H1 (cell line): ENCODE results near the gene ZNF562. TPM values are rescaled to one million over a fixed set of nuclear protein-coding genes. Genes with fewer than 3 reads are reported as not detected.

Experiments used
- CTCF ChIA-PET: fragments of 300-600 bp; sonication (Branson Sonifier 250); formaldehyde crosslinking; loops from one replicate; lab custom pipeline; 2021; ENCODE audit not compliant: partially characterized antibody; lab: Charles Lee
- POLR2A ChIA-PET: fragments of 300-600 bp; sonication (Branson Sonifier 250); formaldehyde crosslinking; loops from one replicate; lab custom pipeline; 2021; ENCODE audit warnings: inconsistent platforms; ENCODE audit not compliant: partially characterized antibody; lab: Charles Lee
- DNase-seq, 2 experiments: peaks; one replicate each; pipeline versions ENCODE4 v3.0.0 to v3.0.0-alpha.2; 2010 to 2022; ENCODE audit warnings: low spot score in 2 of 2, low read depth in 1 of 2, mixed read lengths in 1 of 2
- FAIRE-seq: peaks from 2 replicates; lab custom pipeline; 2011; peaks lifted over from hg19 to GRCh38; lab: Jason Lieb, UNC
- H2AFZ ChIP-seq: 2 replicates; pipeline ENCODE4 v1.8.1; 2012; ENCODE audit warnings: low read length, inconsistent platforms
- H2AK5ac ChIP-seq: 2 replicates; pipeline ENCODE4 v1.6.1; 2013; ENCODE audit warnings: low read depth, low read length
- H2BK120ac ChIP-seq: replicated peaks from 2 replicates; pipeline ENCODE3; 2013; ENCODE audit warnings: low read depth, low read length, inconsistent platforms
- H2BK12ac ChIP-seq: 2 replicates; pipeline ENCODE4 v1.6.1; 2013; ENCODE audit warnings: low read depth, low read length
- H2BK15ac ChIP-seq: 2 replicates; pipeline ENCODE4 v1.6.1; 2013; ENCODE audit warnings: low read length
- H2BK20ac ChIP-seq: 2 replicates; pipeline ENCODE4 v1.6.1; 2013; ENCODE audit warnings: low read length
- H2BK5ac ChIP-seq: 2 replicates; pipeline ENCODE4 v1.6.1; 2013; ENCODE audit warnings: low read depth, low read length
- H3K14ac ChIP-seq: 2 replicates; pipeline ENCODE4 v1.6.1; 2013; ENCODE audit warnings: inconsistent platforms; ENCODE audit not compliant: insufficient read length
- H3K18ac ChIP-seq: 2 replicates; pipeline ENCODE4 v1.6.1; 2013; ENCODE audit warnings: low read length; ENCODE audit errors: extremely low read depth
- H3K23ac ChIP-seq: 2 replicates; pipeline ENCODE4 v1.6.1; 2013; ENCODE audit warnings: inconsistent platforms; ENCODE audit not compliant: insufficient read length
- H3K23me2 ChIP-seq: 2 replicates; pipeline ENCODE4 v1.6.1; 2013; ENCODE audit warnings: low read depth, low read length
- H3K27ac ChIP-seq: 2 replicates; pipeline ENCODE4 v1.6.1; 2011; ENCODE audit warnings: low read depth, low read length, inconsistent platforms
- H3K27me3 ChIP-seq, 4 experiments: replicated peaks in 1 of 4; 1 replicate in 1 of 4; 2 replicates in 3 of 4; pipeline versions ENCODE4 v1.6.1 to v1.8.1; 2011 to 2013; ENCODE audit warnings: low read length in 3 of 4, mild to moderate bottlenecking in 3 of 4, inconsistent platforms in 2 of 4, mixed read lengths in 2 of 4, moderate library complexity in 1 of 4; ENCODE audit not compliant: control insufficient read depth in 3 of 4, insufficient read depth in 3 of 4; ENCODE audit errors: extremely low read depth in 1 of 4
- H3K36me3 ChIP-seq, 4 experiments: 2 replicates each; pipeline versions ENCODE4 v1.6.1 to v1.8.1; 2011 to 2013; ENCODE audit warnings: mild to moderate bottlenecking in 4 of 4, low read length in 3 of 4, moderate library complexity in 2 of 4, control low read depth in 1 of 4, inconsistent platforms in 1 of 4; ENCODE audit not compliant: insufficient read depth in 4 of 4, control insufficient read depth in 2 of 4
- H3K4ac ChIP-seq: replicated peaks from 2 replicates; pipeline ENCODE3; 2013; ENCODE audit warnings: low read length, low read depth, mixed read lengths, inconsistent platforms; ENCODE audit not compliant: insufficient read length
- H3K4me1 ChIP-seq, 4 experiments: replicated peaks in 1 of 4; 1 replicate in 1 of 4; 2 replicates in 3 of 4; pipeline versions ENCODE4 v1.6.1 to v1.8.1; 2011 to 2013; ENCODE audit warnings: low read length in 3 of 4, inconsistent platforms in 2 of 4, mixed read lengths in 1 of 4; ENCODE audit not compliant: insufficient read depth in 4 of 4, control insufficient read depth in 3 of 4
- H3K4me2 ChIP-seq, 2 experiments: 2 replicates each; pipeline versions ENCODE4 v1.6.1 to v1.8.1; 2011 to 2013; ENCODE audit warnings: low read depth in 2 of 2, low read length in 2 of 2, control low read depth in 1 of 2, inconsistent platforms in 1 of 2, mild to moderate bottlenecking in 1 of 2; ENCODE audit not compliant: insufficient read depth in 1 of 2
- H3K4me3 ChIP-seq, 4 experiments: fragments of 200-600, 300-600 bp in 1 of 4; sonication (generic), shearing (Covaris generic), sonication (Bioruptor Twin) in 1 of 4; 2 replicates each; pipeline versions ENCODE4 v1.5.1 to v1.8.1; 2011 to 2016; ENCODE audit warnings: low read length in 4 of 4, low read depth in 3 of 4, control low read depth in 2 of 4, inconsistent platforms in 2 of 4, mild to moderate bottlenecking in 2 of 4, mixed read lengths in 1 of 4, moderate library complexity in 1 of 4; ENCODE audit not compliant: insufficient read depth in 2 of 4; ENCODE audit errors: extremely low read depth in 1 of 4
- H3K56ac ChIP-seq: replicated peaks from 2 replicates; pipeline ENCODE3; 2013; ENCODE audit warnings: low read depth, mild to moderate bottlenecking, mixed read lengths, low read length, inconsistent platforms; ENCODE audit not compliant: insufficient read length
- H3K79me1 ChIP-seq: 2 replicates; pipeline ENCODE4 v1.6.1; 2013; ENCODE audit warnings: low read depth, low read length, control low read depth
- H3K79me2 ChIP-seq, 2 experiments: 2 replicates each; pipeline versions ENCODE4 v1.6.1 to v1.8.1; 2012 to 2013; ENCODE audit warnings: low read length in 2 of 2, mild to moderate bottlenecking in 2 of 2, inconsistent platforms in 1 of 2; ENCODE audit not compliant: insufficient read depth in 2 of 2, control insufficient read depth in 1 of 2
- H3K9ac ChIP-seq, 4 experiments: replicated peaks in 1 of 4; 1 replicate in 1 of 4; 2 replicates in 3 of 4; pipeline versions ENCODE4 v1.6.1 to v1.8.1; 2011 to 2013; ENCODE audit warnings: low read depth in 3 of 4, low read length in 3 of 4, control low read depth in 2 of 4, mild to moderate bottlenecking in 2 of 4, moderate library complexity in 2 of 4, inconsistent platforms in 1 of 4; ENCODE audit errors: extremely low read depth in 1 of 4
- H3K9me3 ChIP-seq, 2 experiments: 2 replicates each; pipeline versions ENCODE4 v1.6.1 to v1.8.1; 2012 to 2013; ENCODE audit warnings: mild to moderate bottlenecking in 2 of 2, moderate library complexity in 2 of 2, control low read depth in 1 of 2, inconsistent platforms in 1 of 2, low read depth in 1 of 2, low read length in 1 of 2, mixed read lengths in 1 of 2; ENCODE audit not compliant: insufficient read depth in 2 of 2
- H4K20me1 ChIP-seq, 2 experiments: replicated peaks in 1 of 2; 2 replicates each; pipeline versions ENCODE3 to v1.8.1; 2011 to 2013; ENCODE audit warnings: inconsistent platforms in 2 of 2, low read length in 2 of 2, mild to moderate bottlenecking in 1 of 2; ENCODE audit not compliant: insufficient read depth in 2 of 2, control insufficient read depth in 1 of 2
- H4K5ac ChIP-seq: 2 replicates; pipeline ENCODE4 v1.6.1; 2013; ENCODE audit warnings: low read length, low read depth, mixed read lengths, inconsistent platforms; ENCODE audit not compliant: insufficient read length
- H4K8ac ChIP-seq: 2 replicates; pipeline ENCODE4 v1.8.0; 2013; ENCODE audit warnings: mild to moderate bottlenecking, moderate library complexity, low read length, inconsistent platforms; ENCODE audit not compliant: insufficient read depth; ENCODE audit errors: extremely low read depth
- H4K91ac ChIP-seq: replicated peaks from 2 replicates; pipeline ENCODE3; 2013; ENCODE audit warnings: low read length, mixed read lengths, inconsistent platforms; ENCODE audit not compliant: insufficient read length
- ASH2L ChIP-seq: fragments of 200-600, 300-600 bp; sonication (generic); IDR thresholded peaks from one replicate; pipeline ENCODE4 v1.7.1; 2017; ENCODE audit warnings: low read length
- CEBPB ChIP-seq: IDR thresholded peaks from 2 replicates; pipeline ENCODE4 v1.6.1; 2012; ENCODE audit warnings: low read depth, low read length
- CTBP2 ChIP-seq: IDR thresholded peaks from 2 replicates; pipeline ENCODE4 v1.7.0; 2011; ENCODE audit warnings: borderline replicate concordance, mild to moderate bottlenecking, moderate library complexity, mixed read lengths, low read length; ENCODE audit not compliant: insufficient read depth, insufficient read length
- GABPA ChIP-seq: IDR thresholded peaks from 2 replicates; pipeline ENCODE4 v1.6.1; 2011; ENCODE audit warnings: mild to moderate bottlenecking, low read length, moderate library complexity, borderline replicate concordance; ENCODE audit not compliant: insufficient read depth
- HDAC6 ChIP-seq: IDR thresholded peaks from one replicate; pipeline ENCODE4 v1.7.1; 2012; ENCODE audit warnings: low read depth, mild to moderate bottlenecking, inconsistent platforms, low read length, moderate library complexity
- POU5F1 ChIP-seq: IDR thresholded peaks from 2 replicates; pipeline ENCODE4 v1.6.1; 2011; ENCODE audit warnings: low read depth, mild to moderate bottlenecking, low read length, moderate library complexity
- SRF ChIP-seq: IDR thresholded peaks from 2 replicates; pipeline ENCODE4 v1.6.1; 2011; ENCODE audit warnings: mild to moderate bottlenecking, low read depth, low read length, moderate library complexity
- WGBS, 2 experiments: shearing (Covaris generic) in 1 of 2; methylation state at CpG; one replicate each; pipeline versions ENCODE4 v1.1.6 to v1.1.7; 2013 to 2015; ENCODE audit warnings: low lambda C conversion rate in 2 of 2, mixed read lengths in 2 of 2, inconsistent platforms in 1 of 2, low coverage in 1 of 2, missing lambda C conversion rate in 1 of 2; ENCODE audit not compliant: insufficient replicate concordance in 2 of 2, insufficient coverage in 1 of 2, insufficient read length in 1 of 2; ENCODE audit errors: extremely low coverage in 1 of 2, missing lambda C conversion rate in 1 of 2; 5-methylcytosine and 5-hydroxymethylcytosine counted together
- polyA plus RNA-seq, 7 experiments: library from polyadenylated mRNA; depleted of rRNA in 3 of 7; stranded (reverse) in 5 of 7; unstranded in 2 of 7; fragments of >200 nt in 5 of 7; fragments of 200-250 nt in 2 of 7; gene quantifications; 1 replicate in 5 of 7; 2 replicates in 1 of 7; 4 replicates in 1 of 7; pipeline versions ENCODE4 v1.2.1 to v1.2.3, GENCODE V29; 2011 to 2013; ENCODE audit warnings: missing spikeins in 2 of 7, mixed read lengths in 2 of 7
- total RNA-seq: library from RNA; stranded (reverse); fragmentation: NEBNext Ultra II Directional; extraction: Animal tissue kit (Norgen Biotek cat#: 25700); gene quantifications from 2 replicates; pipeline ENCODE4 v1.2.1, GENCODE V29; 2021

Gene ZNF562
- total and polyA plus RNA-seq, 2 of the 8 experiments (the other 6 are each of a cell fraction or from before 2014, with no cell fraction given): 0.12 to 2.5 TPM

GRCh38 chr19:9711815-9712214, 36.9 kb upstream of the ZNF562 start:
- Histone ChIP-seq H3K4ac (no peak overlapping the region), H3K79me1 (no peaks in the 10 kb centered on the region), H3K14ac (no peak overlapping the region), H2BK120ac (no peak overlapping the region), H3K4me1 (no peaks in the 10 kb centered on the region), H4K91ac (no peak overlapping the region), H2AFZ (no peak overlapping the region), H3K4me2 (no peak overlapping the region), H4K20me1 (no peaks in the 10 kb centered on the region), H3K23me2 (no peaks in the 10 kb centered on the region), H3K79me2 (no peaks in the 10 kb centered on the region), H2BK20ac (no peak overlapping the region), H3K4me3 (no peak overlapping the region), H3K9ac (no peak overlapping the region), H3K18ac (no peak overlapping the region), H3K9me3 (peaks cover 19% of the 10 kb centered on the region in 2 experiments; a peak in 3 of 4 replicates), H3K27me3 (no peaks in the 10 kb centered on the region), H3K56ac (no peak overlapping the region), H4K8ac (no peak overlapping the region), H2BK12ac (no peak overlapping the region), H3K27ac (no peak overlapping the region), H2BK5ac (no peak overlapping the region), H4K5ac (no peak overlapping the region), H3K36me3 (no peaks in the 10 kb centered on the region), H3K23ac (no peak overlapping the region), H2BK15ac (no peak overlapping the region), H2AK5ac (no peak overlapping the region)
- FAIRE-seq (no peak), DNase-seq (no peak)
- CTCF ChIA-PET: no interaction called here
- WGBS, 2 experiments: 89% methylated on average over 3 of the region's 3 CpGs; no CpG with 5 or more reads in 1 of the 2 experiments
- POLR2A ChIA-PET: no interaction called here
- TF ChIP-seq ASH2L (no peak), GABPA (no peak), CTBP2 (no peak), HDAC6 (no peak), CEBPB (no peak), SRF (no peak), POU5F1 (no peak)
